ENCODE results near the gene RGMA.
"Not testable (repeated sequence)": the region's sequence is repeated elsewhere in the genome, so short reads cannot be mapped to it uniquely, and the experiment has no call there.

The RGMA gene

GRCh38 chr15:93032515-93033206 is 56.4 kb downstream of the RGMA start:
- not testable (repeated sequence) for DNase-seq

GRCh38 chr15:93031557-93032384 is 57.2 kb downstream of the RGMA start:
- not testable (repeated sequence) for DNase-seq

- no peak for DNase-seq
Observed at GRCh38 chr15:93031103-93031464, 57.9 kb downstream of the RGMA start.

- peak; percentile 59 for DNase-seq
Observed at GRCh38 chr15:93030430-93031102, 58.4 kb downstream of the RGMA start.

- no peak for DNase-seq
Observed at GRCh38 chr15:93029836-93030429, 59.1 kb downstream of the RGMA start.

GRCh38 chr15:93029214-93029835 is 59.7 kb downstream of the RGMA start:
- DNase-seq: no peak

- no peak for DNase-seq
Observed at GRCh38 chr15:93028632-93029213, 60.3 kb downstream of the RGMA start.

GRCh38 chr15:93028111-93028631 is 60.8 kb downstream of the RGMA start:
- DNase-seq: no peak

GRCh38 chr15:93027413-93027812 is 61.6 kb downstream of the RGMA start:
- no peak for DNase-seq

- DNase-seq: no peak
Observed at GRCh38 chr15:93026380-93026817, 62.6 kb downstream of the RGMA start.

GRCh38 chr15:93025625-93025982 is 63.4 kb downstream of the RGMA start:
- no peak for DNase-seq

- DNase-seq: no peak
Observed at GRCh38 chr15:93024716-93025624, 64.0 kb downstream of the RGMA start.

- no peak for DNase-seq
Observed at GRCh38 chr15:93024293-93024692, 64.7 kb downstream of the RGMA start.

- no peak for DNase-seq
Observed at GRCh38 chr15:93020976-93021772, 67.8 kb downstream of the RGMA start.

- DNase-seq: no peak
Observed at GRCh38 chr15:93019971-93020370, 69.0 kb downstream of the RGMA start.

- no peak for DNase-seq
Observed at GRCh38 chr15:93019090-93019489, 69.9 kb downstream of the RGMA start.

- no peak for DNase-seq
Observed at GRCh38 chr15:93018574-93018973, 70.4 kb downstream of the RGMA start.

- no peak for DNase-seq
Observed at GRCh38 chr15:93017526-93017925, 71.5 kb downstream of the RGMA start.

- no peak for DNase-seq
Observed at GRCh38 chr15:93012786-93013185, 76.2 kb downstream of the RGMA start.

GRCh38 chr15:93007994-93008393 is 81.0 kb downstream of the RGMA start:
- no peak for DNase-seq

All from T-helper 9 cell (primary cell).